Gastroesophageal sphincter (tissue), 4 donors: ENCODE measurements around the gene OTUD6A. TPM values are rescaled to one million over a fixed set of nuclear protein-coding genes. Genes with fewer than 3 reads are reported as not detected.

ENCODE experiments used
- ATAC-seq: fragments of 150-250 bp; one replicate; pipeline ENCODE4 v1.9.1; 2016; ENCODE audit warnings: mild to moderate bottlenecking, moderate library complexity
- H3K27ac ChIP-seq, 4 donors: fragments of 200-600 bp; sonication (generic) in 3 of 4; 1 replicate in 3 of 4; 2 replicates in 1 of 4; pipeline ENCODE4 v1.5.1; 2016 to 2019
- H3K27me3 ChIP-seq: fragments of 200-600 bp; sonication (generic); one replicate; pipeline ENCODE4 v1.5.1; 2019
- H3K36me3 ChIP-seq, 2 donors: fragments of 200-600 bp; sonication (generic); one replicate each; pipeline ENCODE4 v1.5.1; 2019; ENCODE audit warnings: control low read depth in 1 of 2
- H3K4me1 ChIP-seq, 3 donors: fragments of 200-600 bp; sonication (generic); 1 replicate in 2 of 3; 2 replicates in 1 of 3; pipeline ENCODE4 v1.5.1; 2016 to 2019; ENCODE audit warnings: control low read depth in 2 of 3
- H3K4me3 ChIP-seq, 2 donors: fragments of 200-600 bp; sonication (generic); one replicate each; pipeline ENCODE4 v1.5.1; 2019; ENCODE audit warnings: mild to moderate bottlenecking in 1 of 2, moderate library complexity in 1 of 2
- H3K9me3 ChIP-seq, 3 donors: fragments of 200-600 bp; sonication (generic); one replicate each; pipeline ENCODE4 v1.5.1; 2017 to 2019; ENCODE audit warnings: control low read depth in 2 of 3
- EP300 ChIP-seq: sonication (generic); formaldehyde crosslinking; IDR thresholded peaks from one replicate; pipeline ENCODE4 v1.6.1; 2017; ENCODE audit warnings: antibody characterized with exemption, mild to moderate bottlenecking
- POLR2A ChIP-seq, 2 donors: fragments of 450-650 bp; IDR thresholded peaks; one replicate each; pipeline ENCODE4 v1.6.1; 2017; ENCODE audit warnings: antibody characterized with exemption in 2 of 2, mild to moderate bottlenecking in 2 of 2, moderate library complexity in 1 of 2
- POLR2AphosphoS5 ChIP-seq: sonication (generic); formaldehyde crosslinking; IDR thresholded peaks from one replicate; pipeline ENCODE4 v1.6.1; 2017; ENCODE audit warnings: antibody characterized with exemption
- WGBS, 2 donors: methylation state at CpG; one replicate each; pipeline ENCODE4 v1.1.5; 2018; ENCODE audit warnings: low coverage in 1 of 2; 5-methylcytosine and 5-hydroxymethylcytosine counted together
- total RNA-seq, 4 donors: library from RNA; depleted of rRNA; stranded (reverse); fragments of >200 nt; gene quantifications; one replicate each; pipeline ENCODE4 v1.1.0, GENCODE V29; 2016
- TF ChIP-seq, protein P1 (sequence below), 4 experiments: fragments of 200-600 bp in 2 of 4; fragments of 450-650 bp in 2 of 4; sonication (generic) in 1 of 4; IDR thresholded peaks; one replicate each; pipeline ENCODE4 v1.5.1; 2017 to 2019; ENCODE audit warnings: antibody characterized with exemption in 4 of 4, mild to moderate bottlenecking in 2 of 4, moderate library complexity in 2 of 4

Gene OTUD6A
- total RNA-seq, 4 donors from 2014 or later, result not detected

- TF ChIP-seq POLR2AphosphoS5, result no peak
- no peak for TF ChIP-seq POLR2A (IDR thresholded peaks at IDR 0.05)
- TF ChIP-seq, protein P1, sequence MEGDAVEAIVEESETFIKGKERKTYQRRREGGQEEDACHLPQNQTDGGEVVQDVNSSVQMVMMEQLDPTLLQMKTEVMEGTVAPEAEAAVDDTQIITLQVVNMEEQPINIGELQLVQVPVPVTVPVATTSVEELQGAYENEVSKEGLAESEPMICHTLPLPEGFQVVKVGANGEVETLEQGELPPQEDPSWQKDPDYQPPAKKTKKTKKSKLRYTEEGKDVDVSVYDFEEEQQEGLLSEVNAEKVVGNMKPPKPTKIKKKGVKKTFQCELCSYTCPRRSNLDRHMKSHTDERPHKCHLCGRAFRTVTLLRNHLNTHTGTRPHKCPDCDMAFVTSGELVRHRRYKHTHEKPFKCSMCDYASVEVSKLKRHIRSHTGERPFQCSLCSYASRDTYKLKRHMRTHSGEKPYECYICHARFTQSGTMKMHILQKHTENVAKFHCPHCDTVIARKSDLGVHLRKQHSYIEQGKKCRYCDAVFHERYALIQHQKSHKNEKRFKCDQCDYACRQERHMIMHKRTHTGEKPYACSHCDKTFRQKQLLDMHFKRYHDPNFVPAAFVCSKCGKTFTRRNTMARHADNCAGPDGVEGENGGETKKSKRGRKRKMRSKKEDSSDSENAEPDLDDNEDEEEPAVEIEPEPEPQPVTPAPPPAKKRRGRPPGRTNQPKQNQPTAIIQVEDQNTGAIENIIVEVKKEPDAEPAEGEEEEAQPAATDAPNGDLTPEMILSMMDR (IDR thresholded peaks at IDR 0.05), result no peak
- no peak for TF ChIP-seq EP300
- H3K9me3 ChIP-seq, result no peaks in the 10 kb centered on the region
- no peaks in the 10 kb centered on the region for H3K36me3 ChIP-seq
- no peak for ATAC-seq
- WGBS, 2 donors, result 77 to 78% methylated on average over 3 to 6 of the region's 11 CpGs
- no peaks in the 10 kb centered on the region for H3K27me3 ChIP-seq
- H3K4me3 ChIP-seq, result no peak overlapping the region
- no peaks in the 10 kb centered on the region for H3K4me1 ChIP-seq
- H3K27ac ChIP-seq, result no peak overlapping the region
These were observed 9.2 kb upstream of the OTUD6A start for GRCh38 chrX:70052895-70053615.

DNA sequence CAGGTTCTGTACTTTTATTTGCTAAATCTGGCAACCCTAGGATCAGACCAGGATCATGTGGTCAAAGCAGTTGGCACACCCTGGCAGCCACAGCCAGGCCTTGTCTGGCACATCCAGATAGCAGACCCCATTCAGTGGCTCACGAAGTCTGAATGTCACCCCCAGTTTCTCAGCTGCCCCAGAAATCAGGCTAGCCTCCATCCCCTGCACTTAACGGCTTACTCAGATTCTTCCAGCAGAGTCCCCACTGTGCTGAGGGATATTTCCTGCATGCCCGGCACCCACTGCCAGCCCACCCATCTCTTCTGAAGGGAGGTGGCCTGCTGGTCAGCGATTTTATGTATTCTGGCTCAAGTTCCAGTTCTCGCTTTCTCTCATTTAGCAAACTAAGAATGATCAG lies 7.9 kb upstream of the OTUD6A start:
- H3K27me3 ChIP-seq, result no peaks in the 10 kb centered on the region
- WGBS, 2 donors, result 73 to 83% methylated on average over 1 to 3 of the region's 5 CpGs
- H3K36me3 ChIP-seq, result no peaks in the 10 kb centered on the region
- TF ChIP-seq, protein P1 (IDR thresholded peaks at IDR 0.05), result no peak
- TF ChIP-seq EP300, result no peak
- no peak for TF ChIP-seq POLR2A (IDR thresholded peaks at IDR 0.05)
- TF ChIP-seq POLR2AphosphoS5, result no peak
- H3K9me3 ChIP-seq, result no peaks in the 10 kb centered on the region
- no peak overlapping the region for H3K27ac ChIP-seq
- H3K4me3 ChIP-seq, result no peak overlapping the region
- no peaks in the 10 kb centered on the region for H3K4me1 ChIP-seq
- no peak for ATAC-seq

GRCh38 chrX:70062961-70063550 lies 799 bp downstream of the OTUD6A start:
- Histone ChIP-seq H3K9me3 (no peaks in the 10 kb centered on the region), H3K27ac (no peak overlapping the region), H3K4me1 (no peaks in the 10 kb centered on the region), H3K4me3 (no peak overlapping the region), H3K27me3 (no peaks in the 10 kb centered on the region), H3K36me3 (no peaks in the 10 kb centered on the region)
- WGBS, 2 donors, result 80% methylated on average over 18 of the region's 52 CpGs; no CpG with 5 or more reads in 1 of the 2 donors
- ATAC-seq, result no peak
- no peak for TF ChIP-seq EP300
- TF ChIP-seq, protein P1 (IDR thresholded peaks at IDR 0.05), result no peak
- no peak for TF ChIP-seq POLR2A (IDR thresholded peaks at IDR 0.05)
- TF ChIP-seq POLR2AphosphoS5, result no peak

DNA sequence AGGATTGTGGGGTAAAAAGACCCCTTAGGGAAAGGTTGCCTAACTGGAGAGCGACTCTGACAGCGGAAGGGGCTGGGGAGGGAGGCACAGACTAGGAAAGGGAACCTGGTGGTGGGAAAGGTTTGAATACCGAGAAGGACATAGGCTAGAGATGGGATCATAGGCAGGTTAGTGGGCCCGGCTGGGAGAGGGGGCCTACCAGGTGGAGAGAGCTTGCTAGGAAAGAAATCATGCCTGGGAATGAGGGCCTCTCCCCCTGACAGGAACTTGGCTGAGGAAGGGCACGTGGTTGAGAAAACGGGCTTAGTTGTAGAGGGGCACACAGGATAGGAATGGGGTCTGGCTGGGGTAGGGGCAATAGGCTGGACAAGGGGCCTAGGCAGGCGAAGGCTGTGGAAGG lies 4.4 kb downstream of the OTUD6A start:
- Histone ChIP-seq H3K36me3 (no peaks in the 10 kb centered on the region), H3K4me3 (no peak overlapping the region), H3K4me1 (no peaks in the 10 kb centered on the region), H3K27ac (no peak overlapping the region), H3K9me3 (no peaks in the 10 kb centered on the region), H3K27me3 (no peaks in the 10 kb centered on the region)
- no peak for TF ChIP-seq POLR2A (IDR thresholded peaks at IDR 0.05)
- TF ChIP-seq, protein P1 (IDR thresholded peaks at IDR 0.05), result no peak
- TF ChIP-seq POLR2AphosphoS5, result no peak
- 89 to 91% methylated on average over 6 to 7 of the region's 7 CpGs for WGBS, 2 donors
- no peak for ATAC-seq

- Histone ChIP-seq H3K27ac (no peak overlapping the region), H3K27me3 (no peaks in the 10 kb centered on the region), H3K4me3 (no peak overlapping the region), H3K9me3 (no peaks in the 10 kb centered on the region), H3K4me1 (no peaks in the 10 kb centered on the region), H3K36me3 (no peaks in the 10 kb centered on the region)
- no peak for ATAC-seq
- WGBS, 2 donors, result 77 to 80% methylated on average over 1 to 4 of the region's 5 CpGs
- TF ChIP-seq POLR2A (IDR thresholded peaks at IDR 0.05) (no peak), EP300 (no peak), POLR2AphosphoS5 (no peak)
- TF ChIP-seq, protein P1 (IDR thresholded peaks at IDR 0.05), result no peak
These were observed 17.0 kb downstream of the OTUD6A start for GRCh38 chrX:70079297-70079696.
